Inflammatory macrophage treated with lipopolysaccharide for 4 hours (primary cell): ENCODE data around the gene ABCA8.
"Not testable (repeated sequence)": the region's sequence is repeated elsewhere in the genome, so short reads cannot be mapped to it uniquely, and the experiment has no call there.

Experiments used
- DNase-seq: peaks from one replicate; pipeline ENCODE4 v3.0.0-alpha.2; 2020

ABCA8 gene

GRCh38 chr17:68824185-68824584 lies 131.0 kb downstream of the ABCA8 start:
- not testable (repeated sequence) for DNase-seq

- peak; percentile 19 for DNase-seq
Measured at GRCh38 chr17:68822719-68823289, 132.4 kb downstream of the ABCA8 start.

DNA sequence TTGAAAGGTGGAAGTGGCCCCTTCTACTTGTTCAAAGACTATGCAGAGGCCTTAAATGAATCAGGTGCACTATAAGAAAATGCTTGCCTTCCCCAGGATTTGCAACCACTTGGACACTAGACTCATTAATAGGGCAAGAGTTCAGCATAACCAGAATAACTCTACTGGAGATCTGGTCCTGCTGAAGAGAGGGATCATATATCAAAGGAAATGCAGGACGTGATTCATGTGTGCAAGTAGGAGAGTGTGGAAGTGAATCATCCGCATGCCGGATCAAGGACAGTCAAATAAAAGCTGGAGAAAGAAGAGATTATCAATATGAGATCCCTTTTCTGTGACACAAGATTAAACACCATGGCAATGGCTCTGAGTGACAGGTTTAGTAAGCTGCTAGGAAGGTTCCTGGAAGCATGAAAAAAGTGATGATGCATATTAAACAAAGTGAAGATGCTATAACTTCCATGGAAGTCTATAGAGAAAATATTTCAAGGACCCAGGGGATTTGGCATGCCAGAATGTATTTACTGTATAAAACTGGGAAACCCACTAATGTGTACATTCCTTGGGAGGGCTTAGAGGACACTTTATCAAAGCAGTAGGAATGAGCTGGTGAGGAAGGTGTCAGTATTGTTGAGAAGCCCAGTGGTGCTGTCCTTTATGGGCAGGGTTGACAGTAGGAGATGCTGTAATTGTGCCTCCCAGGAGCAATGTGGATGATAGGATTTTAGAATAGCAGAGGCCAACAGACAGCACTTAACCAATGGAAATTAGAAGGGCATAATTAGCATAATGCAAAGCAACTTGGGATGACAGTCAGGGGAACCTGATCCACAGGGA lies 133.1 kb downstream of the ABCA8 start:
- DNase-seq: no peak

- no peak for DNase-seq
Measured at GRCh38 chr17:68820825-68821481, 134.2 kb downstream of the ABCA8 start.

DNA sequence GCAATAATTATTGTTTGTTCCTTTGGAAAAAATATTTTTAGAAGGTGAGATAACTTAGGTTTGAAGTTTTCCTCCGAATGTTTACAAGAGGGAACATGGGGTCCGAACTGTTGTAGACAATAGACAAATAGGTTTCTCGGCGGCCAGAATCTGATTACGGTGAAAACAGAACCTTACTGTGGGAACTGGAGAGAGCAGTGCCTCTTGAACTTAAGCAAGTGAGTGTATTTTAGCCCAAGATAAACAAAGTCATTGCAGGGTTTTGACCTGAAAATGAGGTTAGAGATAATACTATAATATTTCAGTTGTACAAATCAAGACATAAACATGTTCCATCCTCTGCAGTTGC lies 134.7 kb downstream of the ABCA8 start:
- DNase-seq: no peak

DNA sequence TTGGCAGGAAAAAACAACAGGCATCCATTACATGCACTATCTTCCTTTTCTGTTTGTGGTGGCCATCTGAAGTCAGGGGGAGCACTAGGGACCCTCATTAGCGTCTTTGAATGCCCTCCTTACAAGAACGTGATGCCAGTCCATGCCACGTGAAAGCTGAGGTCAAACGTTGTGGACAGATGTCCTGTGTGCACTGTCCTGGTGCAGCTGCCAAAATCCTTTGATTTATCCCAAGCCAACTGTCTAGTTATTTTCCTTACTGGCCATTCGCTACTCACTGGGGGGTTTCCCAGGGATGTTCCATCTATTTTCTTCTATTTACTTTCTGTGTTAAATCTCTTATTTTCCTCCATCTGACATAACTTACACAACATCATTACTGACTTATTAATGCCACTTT lies 135.7 kb downstream of the ABCA8 start:
- DNase-seq: no peak
